ENCODE results near the gene IL37. TPM values are rescaled to one million over a fixed set of nuclear protein-coding genes. Genes with fewer than 3 reads are reported as not detected.

IL37 gene, protein sequence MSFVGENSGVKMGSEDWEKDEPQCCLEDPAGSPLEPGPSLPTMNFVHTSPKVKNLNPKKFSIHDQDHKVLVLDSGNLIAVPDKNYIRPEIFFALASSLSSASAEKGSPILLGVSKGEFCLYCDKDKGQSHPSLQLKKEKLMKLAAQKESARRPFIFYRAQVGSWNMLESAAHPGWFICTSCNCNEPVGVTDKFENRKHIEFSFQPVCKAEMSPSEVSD
- total RNA-seq = not detected in 2 replicates

DNA sequence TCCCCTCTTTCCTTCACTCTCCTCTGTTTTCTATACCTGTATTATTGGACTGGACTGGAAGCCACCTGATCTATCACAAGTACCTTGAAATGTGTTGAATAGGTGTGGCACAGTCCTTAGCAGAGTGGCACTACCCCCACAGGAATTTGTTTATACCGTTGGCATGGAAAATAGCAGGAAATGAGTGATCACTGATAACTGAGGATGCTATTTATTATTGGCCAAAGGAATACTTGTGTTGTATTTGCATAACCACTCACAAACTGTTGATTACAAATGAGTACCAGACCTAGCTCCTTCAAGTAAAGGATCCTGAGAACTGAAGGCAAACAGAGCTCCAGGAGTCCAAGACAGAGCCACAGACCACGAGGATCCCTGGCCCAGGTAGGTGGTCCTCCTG is at the start of gene IL37:
Gene IL37 (plus strand): TSS at position 301 of the 400 bp plus-strand sequence. CDS start 1,848 bp downstream, outside the sequence.
- H3K4me3 ChIP-seq (ENCODE audit: low read depth, low read length) = no peak within 1 kb of the TSS
- TF ChIP-seq, protein P1, sequence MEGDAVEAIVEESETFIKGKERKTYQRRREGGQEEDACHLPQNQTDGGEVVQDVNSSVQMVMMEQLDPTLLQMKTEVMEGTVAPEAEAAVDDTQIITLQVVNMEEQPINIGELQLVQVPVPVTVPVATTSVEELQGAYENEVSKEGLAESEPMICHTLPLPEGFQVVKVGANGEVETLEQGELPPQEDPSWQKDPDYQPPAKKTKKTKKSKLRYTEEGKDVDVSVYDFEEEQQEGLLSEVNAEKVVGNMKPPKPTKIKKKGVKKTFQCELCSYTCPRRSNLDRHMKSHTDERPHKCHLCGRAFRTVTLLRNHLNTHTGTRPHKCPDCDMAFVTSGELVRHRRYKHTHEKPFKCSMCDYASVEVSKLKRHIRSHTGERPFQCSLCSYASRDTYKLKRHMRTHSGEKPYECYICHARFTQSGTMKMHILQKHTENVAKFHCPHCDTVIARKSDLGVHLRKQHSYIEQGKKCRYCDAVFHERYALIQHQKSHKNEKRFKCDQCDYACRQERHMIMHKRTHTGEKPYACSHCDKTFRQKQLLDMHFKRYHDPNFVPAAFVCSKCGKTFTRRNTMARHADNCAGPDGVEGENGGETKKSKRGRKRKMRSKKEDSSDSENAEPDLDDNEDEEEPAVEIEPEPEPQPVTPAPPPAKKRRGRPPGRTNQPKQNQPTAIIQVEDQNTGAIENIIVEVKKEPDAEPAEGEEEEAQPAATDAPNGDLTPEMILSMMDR (conservative IDR thresholded peaks at IDR 0.05; ENCODE audit: low read depth, low read length) = no peak
- no peak for DNase-seq (ENCODE audit: low read depth)

DNA sequence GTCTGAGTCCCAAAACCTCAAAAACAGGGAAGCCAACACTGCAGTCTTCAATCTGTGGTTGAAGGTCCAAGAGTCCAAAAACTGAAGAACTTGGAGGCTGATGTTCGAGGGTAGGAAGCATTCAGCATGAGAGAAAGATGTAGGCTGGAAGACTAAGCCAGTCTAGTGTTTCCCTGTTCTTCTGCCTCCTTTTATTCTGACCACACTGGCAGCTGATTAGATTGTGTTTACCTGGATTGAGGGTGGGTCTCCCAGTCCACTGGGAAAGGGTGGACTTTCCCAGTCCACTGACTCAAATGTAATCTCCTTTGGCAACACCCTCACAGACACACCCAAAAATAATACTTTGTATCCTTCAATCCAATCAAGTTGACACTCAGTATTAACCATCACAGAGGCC is 46.9 kb upstream of the IL37 start:
- TF ChIP-seq, protein P1 (conservative IDR thresholded peaks at IDR 0.05; ENCODE audit: low read depth, low read length) = no peak
- H3K4me3 ChIP-seq (ENCODE audit: low read depth, low read length) = no peak overlapping the region
- no peak for DNase-seq (ENCODE audit: low read depth)

DNA sequence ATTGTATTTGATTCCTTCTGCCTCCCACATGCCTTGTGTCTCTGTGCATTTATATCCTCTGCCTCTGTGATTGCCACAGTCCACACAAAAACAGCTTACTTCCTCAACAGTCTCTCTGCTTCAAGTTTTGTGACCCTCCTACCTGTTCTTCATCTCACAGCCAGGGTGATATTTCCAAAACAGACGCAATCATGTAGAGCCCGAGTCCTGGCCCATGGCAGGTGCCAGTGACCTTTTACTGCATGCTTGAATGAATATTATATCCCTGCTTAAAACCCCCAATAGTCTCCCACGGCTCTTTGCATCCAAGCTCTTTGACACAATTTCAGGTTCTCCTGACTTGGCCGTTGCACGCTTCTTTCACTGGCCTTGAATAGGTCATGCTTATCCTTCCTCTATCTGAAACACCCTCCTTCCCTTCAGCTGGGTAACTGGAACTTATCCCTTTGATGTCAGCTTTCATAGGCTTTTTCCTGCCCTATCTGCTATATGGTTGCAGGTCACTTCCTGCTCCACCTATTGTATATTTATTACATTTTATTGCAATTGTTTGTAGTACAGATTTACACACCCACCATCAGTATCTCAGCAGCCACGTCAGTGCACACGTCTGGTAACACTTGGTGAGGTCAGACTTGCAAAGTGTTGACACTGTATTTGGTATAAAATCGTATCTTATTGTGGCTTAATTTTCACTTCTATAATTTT is 44.7 kb upstream of the IL37 start:
- DNase-seq (ENCODE audit: low read depth) = no peak
- TF ChIP-seq, protein P1 (conservative IDR thresholded peaks at IDR 0.05; ENCODE audit: low read depth, low read length) = no peak
- no peak overlapping the region for H3K4me3 ChIP-seq (ENCODE audit: low read depth, low read length)

DNA sequence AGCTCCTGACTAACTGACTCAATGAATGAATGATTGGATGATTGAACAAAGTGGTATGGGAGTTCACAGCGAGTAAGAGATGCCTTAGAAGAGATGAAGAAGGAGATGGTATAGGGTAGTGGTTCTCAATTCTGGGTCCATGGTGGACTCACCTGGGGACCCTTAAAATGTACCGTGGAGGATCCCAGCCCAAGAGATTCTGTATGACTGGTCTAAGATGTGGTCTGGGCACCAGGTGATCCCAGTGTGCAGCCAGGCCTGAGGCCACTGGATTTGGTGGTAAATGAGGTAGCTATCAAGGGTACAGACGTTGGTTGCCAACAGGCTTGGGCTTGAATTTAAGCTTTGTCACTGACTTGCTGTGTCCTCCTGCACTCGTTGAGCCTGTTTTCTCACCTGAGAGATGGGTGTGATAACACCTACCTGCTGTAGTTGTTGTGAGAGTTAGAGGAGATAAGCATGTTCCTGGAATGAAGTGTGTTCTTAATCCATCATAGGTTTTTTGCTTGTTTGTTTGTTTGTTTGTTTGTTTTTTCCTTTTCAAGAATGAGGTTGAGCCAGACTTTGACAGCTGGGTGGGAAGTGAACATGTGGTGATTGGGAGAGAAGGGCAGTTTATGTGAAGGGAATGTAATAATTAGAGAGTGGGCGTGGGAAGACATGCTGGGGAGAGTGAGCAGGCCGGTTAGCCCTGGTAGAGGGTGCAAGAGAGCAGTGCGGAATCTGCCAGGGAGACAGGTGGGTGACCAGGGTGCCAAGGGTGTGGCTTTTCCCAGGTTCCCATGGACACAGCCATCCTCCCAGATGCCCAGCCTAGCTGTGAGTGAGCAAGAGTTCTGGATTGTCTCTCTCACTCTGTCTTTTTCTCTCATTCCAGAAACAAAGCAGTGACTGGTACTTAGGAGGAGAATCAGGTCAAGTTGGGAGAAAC is 43.0 kb upstream of the IL37 start:
- no peak overlapping the region for H3K4me3 ChIP-seq (ENCODE audit: low read depth, low read length)
- TF ChIP-seq, protein P1 (conservative IDR thresholded peaks at IDR 0.05; ENCODE audit: low read depth, low read length) = no peak
- DNase-seq (ENCODE audit: low read depth) = no peak

DNA sequence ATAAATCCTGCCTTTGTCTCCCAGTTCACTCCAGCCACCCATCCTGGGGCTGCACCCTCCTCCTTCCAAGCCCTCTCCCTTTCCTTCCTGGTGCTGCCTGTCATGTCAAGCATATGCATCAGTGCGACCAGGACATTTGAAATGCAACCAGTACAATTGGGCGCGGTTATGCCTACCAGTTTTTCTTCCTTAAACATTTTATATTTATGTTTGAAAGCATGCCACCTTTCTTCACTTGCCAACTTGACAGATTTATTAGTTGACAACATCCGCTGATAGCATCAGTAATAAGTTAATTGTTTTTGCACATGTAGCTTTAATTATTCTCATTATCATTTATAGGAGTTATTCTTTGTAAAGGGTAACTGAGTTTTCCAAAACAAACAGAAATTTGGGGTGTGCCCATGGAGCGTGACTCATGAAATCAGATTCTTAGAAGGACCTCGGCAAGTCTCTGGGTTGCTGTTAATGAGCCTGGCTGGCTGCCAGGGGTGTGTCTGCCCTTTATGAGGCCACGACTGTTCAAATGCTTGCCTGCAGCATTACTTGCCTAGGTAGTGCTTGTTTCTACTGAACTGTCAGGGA is 41.6 kb upstream of the IL37 start:
- TF ChIP-seq, protein P1 (conservative IDR thresholded peaks at IDR 0.05; ENCODE audit: low read depth, low read length) = no peak
- DNase-seq (ENCODE audit: low read depth) = no peak
- no peak overlapping the region for H3K4me3 ChIP-seq (ENCODE audit: low read depth, low read length)
